Activated T-helper 1 cell treated with anti-CD3 and anti-CD28 coated beads, Interleukin-12 subunit alpha, Interleukin-12 subunit beta, Interleukin-2, Interleukin-4 antibody, amounts not matched to agents 30 ng/mL and 10 ng/mL and 1 ng/mL, durations not matched to agents 14 hours and 24 hours and 36 hours (primary cell): ENCODE results near the gene TSC1. TPM values are rescaled to one million over a fixed set of nuclear protein-coding genes. Genes with fewer than 3 reads are reported as not detected.
"Not testable (repeated sequence)": the region's sequence is repeated elsewhere in the genome, so short reads cannot be mapped to it uniquely, and the experiment has no call there.

Experiments
- DNase-seq: peaks from one replicate; pipeline ENCODE4 v3.0.0; 2021; ENCODE audit warnings: low spot score
- H3K27ac Mint-ChIP-seq: one replicate; pipeline ENCODE4 v1.8.0; 2021; ENCODE audit warnings: mild to moderate bottlenecking, mixed read lengths
- H3K27me3 Mint-ChIP-seq: one replicate; pipeline ENCODE4 v1.8.0; 2022; ENCODE audit warnings: mild to moderate bottlenecking, moderate library complexity, mixed read lengths; ENCODE audit not compliant: insufficient read depth
- H3K36me3 Mint-ChIP-seq: one replicate; pipeline ENCODE4 v1.8.0; 2021; ENCODE audit warnings: low read depth, mixed read lengths
- H3K4me1 Mint-ChIP-seq: one replicate; pipeline ENCODE4 v1.8.0; 2021; ENCODE audit warnings: low read depth, mixed read lengths
- H3K4me3 Mint-ChIP-seq: one replicate; pipeline ENCODE4 v1.8.0; 2021; ENCODE audit warnings: mild to moderate bottlenecking, moderate library complexity, mixed read lengths
- H3K9me3 Mint-ChIP-seq: one replicate; pipeline ENCODE4 v1.8.0; 2021; ENCODE audit warnings: mixed read lengths
- intact Hi-C: fragments of 100-400 bp; cut with micrococcal nuclease; formaldehyde crosslinking; loops from one replicate; pipeline ENCODE4 v1.15.1; 2024
- total RNA-seq: library from RNA; stranded (reverse); gene quantifications from 2 replicates; pipeline ENCODE4 v1.2.3, GENCODE V29; 2022

The TSC1 gene
- 30.2 and 34.8 TPM in 2 replicates for total RNA-seq

DNA sequence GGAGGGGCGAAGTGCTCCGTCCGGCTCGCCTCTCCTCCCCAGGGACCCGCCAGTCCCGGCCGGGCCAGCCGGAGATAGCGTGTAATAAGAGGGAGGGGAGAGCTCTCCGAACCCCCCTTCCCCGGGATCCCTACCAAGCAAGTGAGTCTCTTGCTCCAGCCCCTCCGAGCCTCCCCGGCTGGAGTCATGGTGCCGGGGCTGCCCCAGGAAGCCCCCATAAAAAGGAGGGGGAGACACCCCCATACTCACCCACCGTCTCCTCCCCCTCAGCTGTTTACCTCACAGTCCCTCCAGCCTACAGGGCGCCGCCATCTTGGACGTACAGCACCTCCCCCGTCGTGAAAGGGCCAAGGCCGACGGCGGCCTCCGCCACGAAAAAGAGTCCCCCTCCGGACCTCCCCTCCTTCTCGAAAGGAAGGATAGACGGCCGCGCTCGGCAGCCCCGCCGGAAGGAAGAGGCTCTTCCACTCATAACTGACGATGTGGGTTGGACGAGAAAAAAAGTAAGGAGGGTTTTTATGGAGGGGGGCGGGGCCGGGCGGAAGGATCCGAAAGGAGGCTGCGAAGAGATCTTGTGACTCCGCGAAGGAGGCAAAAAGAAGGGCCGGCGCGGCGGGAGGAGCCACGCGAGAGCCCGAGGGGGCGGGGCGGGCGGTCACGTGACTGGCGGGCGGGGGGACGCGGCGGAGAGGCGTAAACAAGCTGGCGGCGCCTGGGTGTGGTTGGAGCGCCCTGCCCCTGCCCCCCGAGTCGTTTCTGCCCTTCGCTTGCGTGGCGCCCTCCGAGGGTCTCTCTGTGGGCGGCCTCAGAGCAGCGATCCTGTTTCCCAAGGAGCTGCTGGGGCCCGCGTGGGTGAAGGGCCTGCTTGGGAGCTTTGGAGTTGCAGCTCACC is at the start of gene TSC1:
Gene TSC1 (minus strand): TSS at position 323 of the 892 bp plus-strand sequence. CDS start 15,744 bp downstream, outside the sequence.
- peak within 1 kb of the TSS; percentile 94 for H3K4me3 Mint-ChIP-seq
- DNase-seq = peak; percentile 93
- H3K27me3 Mint-ChIP-seq = peaks cover 2% of the 10 kb centered on the region
- peaks cover 23% of the 10 kb centered on the region for H3K4me1 Mint-ChIP-seq
- intact Hi-C loops = loop anchor here (1.0 to 2.0 kb wide), 5 partner anchors 42 to 204 kb away; partner anchors contain the start of genes AK8, GTF3C5 and SPACA9
- H3K27ac Mint-ChIP-seq = peak within 1 kb of the TSS; percentile 99
- no peaks in the 10 kb centered on the region for H3K36me3 Mint-ChIP-seq
- no peaks in the 10 kb centered on the region for H3K9me3 Mint-ChIP-seq

DNA sequence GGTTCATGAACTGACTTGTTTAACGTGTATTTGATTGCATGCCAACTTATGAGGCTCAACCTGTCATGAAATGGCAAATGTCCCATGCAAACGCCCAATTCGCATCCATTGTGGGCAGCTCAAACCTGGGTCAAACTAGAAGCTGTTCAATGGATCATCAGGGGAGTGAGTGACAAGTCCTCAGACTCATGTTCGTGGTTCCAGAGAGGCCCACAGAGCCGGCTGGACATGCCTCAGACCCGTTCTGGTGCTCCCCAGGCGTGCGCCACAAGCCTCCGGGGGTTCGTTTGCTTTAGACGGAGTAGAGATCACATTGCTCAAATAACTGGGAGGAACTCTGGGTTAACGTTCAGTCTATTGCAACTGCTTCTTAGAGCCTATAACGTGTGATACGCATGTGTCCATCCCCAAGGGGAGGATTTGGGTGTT is 49.1 kb upstream of the TSC1 start:
- H3K27ac Mint-ChIP-seq = no peak overlapping the region
- intact Hi-C loops = no loop called here
- peaks cover 22% of the 10 kb centered on the region for H3K27me3 Mint-ChIP-seq
- H3K4me1 Mint-ChIP-seq = no peaks in the 10 kb centered on the region
- H3K9me3 Mint-ChIP-seq = no peaks in the 10 kb centered on the region
- no peak for DNase-seq
- H3K4me3 Mint-ChIP-seq = no peak overlapping the region
- H3K36me3 Mint-ChIP-seq = no peaks in the 10 kb centered on the region

DNA sequence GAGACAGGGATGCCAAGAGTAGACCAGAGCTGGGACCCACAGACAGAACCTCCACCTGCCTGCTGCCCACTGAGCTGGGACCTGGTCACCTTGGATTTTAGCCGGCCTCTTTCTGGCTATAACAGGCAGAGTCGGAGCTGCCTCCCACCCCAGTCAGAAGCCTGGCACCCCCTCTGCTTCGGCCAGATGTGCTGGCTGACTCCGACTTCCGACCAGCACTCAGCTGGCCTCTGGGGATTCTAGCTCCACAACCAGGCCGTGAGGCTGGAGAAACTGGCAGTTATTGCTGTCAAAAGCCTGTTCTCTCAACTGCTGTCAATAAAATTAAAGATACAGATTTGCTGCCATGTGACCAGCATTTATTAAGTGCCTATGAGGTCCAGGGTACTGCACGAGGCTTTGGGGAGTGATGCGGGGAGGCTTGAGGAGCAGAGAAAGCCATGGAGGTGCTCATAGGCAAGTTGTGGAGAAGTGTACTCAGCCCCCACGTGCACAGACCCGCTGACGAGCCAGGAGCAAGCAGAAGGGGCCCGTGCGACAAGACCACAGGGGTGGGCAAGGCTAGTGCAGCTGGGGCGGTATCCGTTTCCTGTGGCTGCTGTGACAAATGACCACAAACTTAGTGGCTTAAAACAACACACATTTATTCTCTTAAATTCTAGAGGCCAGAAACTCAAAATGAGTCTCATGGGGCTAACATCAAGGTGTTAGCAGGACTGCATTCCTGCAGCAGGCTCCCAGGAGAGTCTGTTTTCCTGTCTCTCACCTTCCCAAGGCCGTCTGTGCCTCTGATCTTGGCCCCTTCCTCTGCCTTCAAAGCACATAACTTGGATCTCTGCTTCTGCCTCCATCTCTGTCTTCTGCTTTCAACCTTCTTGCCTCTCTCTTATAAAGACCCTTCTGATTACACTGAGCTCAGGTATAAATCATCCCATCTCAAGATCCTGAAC is 47.2 kb upstream of the TSC1 start:
- Mint-ChIP-seq H3K9me3 (no peaks in the 10 kb centered on the region), H3K27me3 (peaks cover 28% of the 10 kb centered on the region), H3K27ac (no peak overlapping the region), H3K36me3 (no peaks in the 10 kb centered on the region), H3K4me3 (no peak overlapping the region), H3K4me1 (no peaks in the 10 kb centered on the region)
- intact Hi-C loops = no loop called here
- no peak for DNase-seq

DNA sequence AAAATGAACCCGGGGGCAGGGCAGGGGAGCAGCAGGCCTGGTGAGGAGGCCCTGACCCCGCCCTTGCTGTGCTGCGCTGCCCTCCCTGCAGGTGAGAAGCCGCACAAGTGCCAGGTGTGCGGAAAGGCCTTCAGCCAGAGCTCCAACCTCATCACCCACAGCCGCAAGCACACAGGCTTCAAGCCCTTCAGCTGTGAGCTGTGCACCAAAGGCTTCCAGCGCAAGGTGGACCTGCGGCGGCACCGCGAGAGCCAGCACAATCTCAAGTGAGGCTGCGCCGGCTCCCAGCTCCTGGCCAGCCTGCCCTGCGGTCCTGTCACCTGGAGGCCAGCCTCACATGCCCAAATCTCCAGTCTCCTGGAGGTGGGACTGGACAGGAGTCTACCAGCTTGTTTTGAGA is 46.4 kb upstream of the TSC1 start:
- Mint-ChIP-seq H3K4me1 (no peaks in the 10 kb centered on the region), H3K9me3 (no peaks in the 10 kb centered on the region), H3K27me3 (peaks cover 31% of the 10 kb centered on the region), H3K4me3 (no peak overlapping the region), H3K27ac (no peak overlapping the region), H3K36me3 (no peaks in the 10 kb centered on the region)
- intact Hi-C loops = no loop called here
- DNase-seq = no peak

DNA sequence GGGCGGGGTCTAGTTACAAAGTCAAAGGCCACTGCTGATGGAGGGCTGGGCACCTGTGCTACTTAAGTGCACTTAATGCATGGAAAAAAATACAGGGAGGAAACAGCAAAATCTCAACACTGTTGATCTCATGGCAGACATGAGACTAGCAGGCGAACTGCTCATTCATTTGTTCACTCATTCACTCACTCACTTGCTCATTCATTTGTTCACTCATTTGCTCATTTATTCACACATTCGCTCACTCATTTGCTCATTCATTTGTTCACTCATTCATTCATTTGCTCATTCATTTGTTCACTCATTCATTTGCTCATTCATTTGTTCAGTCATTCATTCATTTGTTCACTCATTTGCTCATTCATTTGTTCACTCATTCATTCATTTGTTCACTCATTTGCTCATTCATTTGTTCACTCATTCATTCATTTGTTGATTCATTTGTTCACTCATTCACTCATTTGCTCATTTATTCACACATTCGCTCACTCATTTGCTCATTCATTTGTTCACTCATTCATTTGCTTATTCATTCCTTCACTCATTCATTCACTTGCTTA is 45.7 kb upstream of the TSC1 start:
- peaks cover 32% of the 10 kb centered on the region for H3K27me3 Mint-ChIP-seq
- not testable (repeated sequence) for DNase-seq

DNA sequence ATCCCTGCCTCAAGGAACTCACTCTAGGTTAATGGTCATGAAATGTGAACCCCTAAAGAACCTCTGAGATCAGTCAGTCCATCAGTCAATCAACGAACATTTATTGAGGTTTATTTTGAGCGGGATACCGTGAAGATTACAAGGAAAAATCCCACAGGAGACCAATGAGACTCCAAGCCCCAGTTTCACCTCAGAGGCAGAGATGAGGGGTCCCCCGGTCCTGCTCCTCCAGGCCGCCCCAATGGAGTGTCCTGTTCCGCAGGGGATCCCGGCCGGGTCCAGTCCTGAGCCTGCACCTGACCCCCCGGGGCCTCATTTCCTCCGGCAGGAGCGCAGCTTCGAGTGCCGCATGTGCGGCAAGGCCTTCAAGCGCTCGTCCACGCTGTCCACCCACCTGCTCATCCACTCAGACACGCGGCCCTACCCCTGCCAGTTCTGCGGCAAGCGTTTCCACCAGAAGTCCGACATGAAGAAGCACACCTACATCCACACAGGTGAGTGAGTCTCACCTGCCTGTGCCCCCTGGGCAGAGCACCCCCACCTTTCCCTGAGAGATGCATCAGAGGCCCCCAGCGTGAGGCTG is 45.1 kb upstream of the TSC1 start:
- Mint-ChIP-seq H3K27ac (no peak overlapping the region), H3K36me3 (no peaks in the 10 kb centered on the region), H3K4me1 (no peaks in the 10 kb centered on the region), H3K4me3 (no peak overlapping the region), H3K9me3 (no peaks in the 10 kb centered on the region), H3K27me3 (peaks cover 32% of the 10 kb centered on the region)
- no peak for DNase-seq
- intact Hi-C loops = no loop called here

More for the DNA sequence above, 45.7 kb upstream of the TSC1 start:
- H3K4me1 Mint-ChIP-seq, H3K4me3 Mint-ChIP-seq, H3K36me3 Mint-ChIP-seq, H3K9me3 Mint-ChIP-seq, H3K27ac Mint-ChIP-seq, intact Hi-C loops: not testable (repeated sequence)

DNA sequence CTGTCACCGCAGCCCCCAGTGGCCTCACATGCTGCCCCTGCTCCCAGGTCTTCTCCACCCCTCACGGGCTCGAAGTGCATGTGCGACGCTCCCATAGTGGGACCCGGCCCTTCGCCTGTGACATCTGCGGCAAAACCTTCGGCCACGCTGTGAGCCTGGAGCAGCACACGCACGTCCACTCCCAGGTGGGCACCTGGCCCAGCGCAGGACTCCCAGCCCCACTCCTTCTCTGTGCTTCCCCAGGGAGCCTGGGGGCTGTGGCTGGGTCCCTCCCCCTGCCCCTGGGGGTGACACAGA is 44.5 kb upstream of the TSC1 start:
- Mint-ChIP-seq H3K4me3 (no peak overlapping the region), H3K36me3 (no peaks in the 10 kb centered on the region), H3K4me1 (no peaks in the 10 kb centered on the region), H3K9me3 (no peaks in the 10 kb centered on the region), H3K27me3 (peaks cover 31% of the 10 kb centered on the region), H3K27ac (no peak overlapping the region)
- no peak for DNase-seq
- intact Hi-C loops = no loop called here

DNA sequence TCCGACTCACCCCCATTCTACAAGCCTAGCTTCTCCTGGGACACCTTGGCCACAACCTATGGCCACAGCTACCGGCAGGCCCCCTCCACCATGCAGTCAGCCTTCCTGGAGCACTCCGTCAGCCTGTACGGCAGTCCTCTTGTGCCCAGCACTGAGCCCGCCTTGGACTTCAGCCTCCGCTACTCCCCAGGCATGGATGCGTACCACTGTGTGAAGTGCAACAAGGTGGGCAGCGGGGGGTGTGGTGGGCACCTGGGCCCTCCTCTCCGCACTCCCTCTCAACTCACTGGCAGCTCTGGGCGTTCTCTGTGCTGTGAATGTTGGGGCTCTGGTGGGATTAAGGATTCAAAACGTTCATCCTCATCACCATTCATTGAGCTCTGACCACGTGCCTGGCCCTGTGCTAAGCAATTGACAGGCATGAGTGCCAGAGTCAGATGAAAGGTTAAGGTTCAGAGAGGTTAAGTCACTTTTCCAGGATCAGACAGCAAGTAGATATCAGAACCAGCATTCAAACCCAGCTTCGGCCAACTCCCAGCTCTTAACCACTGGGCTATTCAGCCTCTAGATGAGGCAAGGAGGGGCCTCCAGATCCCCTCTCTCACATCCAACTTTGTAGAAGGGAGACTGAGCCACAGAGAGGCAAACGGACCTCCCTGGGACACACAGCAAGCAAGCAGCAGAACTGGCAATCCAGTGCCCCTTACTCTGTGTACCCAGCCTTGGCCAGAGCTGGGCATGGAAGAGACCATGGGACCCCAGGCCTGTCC is 44.0 kb upstream of the TSC1 start:
- Mint-ChIP-seq H3K4me3 (no peak overlapping the region), H3K4me1 (no peaks in the 10 kb centered on the region), H3K36me3 (no peaks in the 10 kb centered on the region), H3K9me3 (no peaks in the 10 kb centered on the region), H3K27me3 (peaks cover 33% of the 10 kb centered on the region), H3K27ac (no peak overlapping the region)
- DNase-seq = no peak
- intact Hi-C loops = no loop called here

DNA sequence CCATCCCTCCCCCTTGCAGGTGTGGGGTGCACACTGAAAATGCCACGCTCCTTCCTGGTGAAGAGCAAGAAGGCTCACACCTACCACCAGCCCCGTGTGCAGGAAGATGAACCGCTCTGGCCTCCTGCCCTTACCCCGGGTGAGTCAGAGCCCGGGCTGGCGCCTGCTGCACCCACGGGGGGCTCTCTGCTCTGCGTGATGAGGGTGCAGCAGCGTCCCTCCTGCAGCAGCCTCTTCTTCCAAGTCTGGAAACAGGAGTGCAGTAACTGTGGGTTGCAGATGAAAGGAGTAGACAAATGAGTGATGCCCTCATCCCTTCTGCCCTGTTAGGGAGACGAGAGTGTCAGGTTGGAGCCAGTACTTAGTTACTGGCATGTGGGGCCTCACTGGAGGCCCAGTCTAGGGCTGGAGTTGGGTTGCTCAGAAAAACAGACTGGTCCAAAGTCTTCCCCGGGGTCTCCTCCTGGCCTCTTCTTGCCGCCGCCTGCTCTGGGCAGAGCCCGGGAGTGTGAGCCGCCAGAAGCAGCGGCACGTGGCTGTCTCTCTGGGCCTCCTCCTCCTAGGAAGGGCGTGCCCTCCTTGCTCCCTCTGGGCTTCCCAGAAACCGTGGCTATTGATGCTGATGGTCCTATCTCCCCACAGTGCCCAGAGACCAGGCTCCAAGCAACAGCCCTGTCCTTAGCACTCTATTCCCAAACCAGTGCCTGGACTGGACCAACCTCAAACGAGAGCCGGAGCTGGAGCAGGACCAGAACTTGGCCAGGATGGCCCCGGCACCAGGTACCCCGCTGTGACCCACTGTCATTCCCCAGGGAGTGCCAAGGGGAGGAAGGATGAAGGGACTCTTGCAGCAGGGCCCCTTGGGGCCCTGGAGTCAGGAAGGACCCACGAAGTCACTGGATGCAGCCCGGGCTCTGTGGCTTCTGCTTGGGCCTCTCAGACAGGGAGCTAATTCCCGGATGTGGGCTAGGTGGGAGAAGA is 42.5 kb upstream of the TSC1 start:
- Mint-ChIP-seq H3K4me3 (no peak overlapping the region), H3K27ac (no peak overlapping the region), H3K9me3 (no peaks in the 10 kb centered on the region), H3K27me3 (peaks cover 30% of the 10 kb centered on the region), H3K4me1 (no peaks in the 10 kb centered on the region), H3K36me3 (no peaks in the 10 kb centered on the region)
- DNase-seq = no peak
- intact Hi-C loops = no loop called here

DNA sequence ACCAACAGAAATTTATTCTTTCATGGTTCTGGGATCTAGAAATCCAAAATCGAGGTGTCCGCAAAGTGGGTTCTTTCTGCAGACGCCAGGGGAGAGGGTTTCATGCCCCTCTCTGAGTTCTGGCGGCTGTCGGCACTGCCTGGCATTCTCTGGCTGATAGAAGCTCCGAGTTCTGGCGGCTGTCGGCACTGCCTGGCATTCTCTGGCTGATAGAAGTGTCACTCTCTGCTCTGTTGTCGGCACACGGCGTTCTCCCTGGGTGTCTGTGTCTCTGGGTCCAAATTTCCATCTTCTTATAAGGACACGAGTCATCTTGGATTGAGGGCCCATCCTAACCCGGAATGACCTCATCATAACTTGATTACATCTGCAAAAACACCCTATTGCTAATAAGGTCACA is 41.7 kb upstream of the TSC1 start:
- H3K9me3 Mint-ChIP-seq = no peaks in the 10 kb centered on the region
- H3K27ac Mint-ChIP-seq = no peak overlapping the region
- no peak overlapping the region for H3K4me3 Mint-ChIP-seq
- no peak for DNase-seq
- H3K4me1 Mint-ChIP-seq = no peaks in the 10 kb centered on the region
- no peaks in the 10 kb centered on the region for H3K36me3 Mint-ChIP-seq
- intact Hi-C loops = no loop called here
- H3K27me3 Mint-ChIP-seq = peaks cover 31% of the 10 kb centered on the region

DNA sequence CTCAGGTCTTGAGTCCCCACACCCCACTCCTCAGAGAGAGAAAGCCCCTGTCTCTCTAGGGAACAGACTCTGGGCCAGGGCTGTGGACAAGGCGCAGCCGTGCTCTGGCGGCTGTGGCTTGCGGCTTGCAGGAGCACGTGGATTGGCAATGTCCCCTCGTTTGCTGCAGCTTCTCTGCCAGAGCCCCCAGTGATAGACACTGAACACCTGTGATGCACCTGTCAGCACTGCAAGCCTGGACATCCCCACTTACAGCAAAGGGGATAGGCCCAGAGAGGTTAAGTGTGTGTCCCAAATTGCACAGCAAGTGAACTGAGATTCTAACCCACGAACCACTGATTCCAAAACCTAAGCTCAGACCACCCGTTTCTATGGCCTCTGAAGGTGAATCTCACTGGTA is 41.1 kb upstream of the TSC1 start:
- intact Hi-C loops = no loop called here
- Mint-ChIP-seq H3K27me3 (peaks cover 37% of the 10 kb centered on the region), H3K4me3 (no peak overlapping the region), H3K4me1 (no peaks in the 10 kb centered on the region), H3K9me3 (no peaks in the 10 kb centered on the region), H3K36me3 (no peaks in the 10 kb centered on the region), H3K27ac (no peak overlapping the region)
- DNase-seq = no peak
